GM10266 (cell line): ENCODE data around the gene GREB1L.

ENCODE experiments used
- DNase-seq: peaks from one replicate; pipeline ENCODE4 v3.0.0; 2012; ENCODE audit errors: extremely low spot score
- CTCF ChIP-seq: IDR thresholded peaks from 2 replicates; pipeline ENCODE4 v1.5.1; 2012; ENCODE audit warnings: mild to moderate bottlenecking, low read depth; ENCODE audit not compliant: control insufficient read depth, insufficient read depth; ENCODE audit errors: missing control alignments

GREB1L gene

GRCh38 chr18:21458788-21459187, 216.8 kb downstream of the GREB1L start:
- no peak for TF ChIP-seq CTCF
- DNase-seq: no peak

- DNase-seq: no peak
These were observed 217.8 kb downstream of the GREB1L start for GRCh38 chr18:21459706-21460286.

GRCh38 chr18:21461460-21461859, 219.4 kb downstream of the GREB1L start:
- no peak for DNase-seq
- TF ChIP-seq CTCF: no peak

More at GRCh38 chr18:21459706-21460286, 217.8 kb downstream of the GREB1L start:
- no peak for TF ChIP-seq CTCF

- DNase-seq: no peak
- TF ChIP-seq CTCF: no peak
These were observed 221.7 kb downstream of the GREB1L start for GRCh38 chr18:21463718-21464117.

- DNase-seq: no peak
- TF ChIP-seq CTCF: no peak
These were observed 226.6 kb downstream of the GREB1L start for GRCh38 chr18:21468514-21469164.

- DNase-seq: no peak
- no peak for TF ChIP-seq CTCF
These were observed 230.7 kb downstream of the GREB1L start for GRCh38 chr18:21472741-21473140.

GRCh38 chr18:21474621-21475020, 232.6 kb downstream of the GREB1L start:
- no peak for TF ChIP-seq CTCF
- no peak for DNase-seq
